Hepatocyte (in vitro differentiated cells): ENCODE data around the gene OR10H1.
"Not testable (repeated sequence)": the region's sequence is repeated elsewhere in the genome, so short reads cannot be mapped to it uniquely, and the experiment has no call there.

Source experiments
- CTCF ChIP-seq: fragments of 200-600 bp; sonication (generic); IDR thresholded peaks from 2 replicates; pipeline ENCODE4 v1.5.1; 2016; ENCODE audit warnings: antibody characterized with exemption, mild to moderate bottlenecking; ENCODE audit not compliant: poor library complexity
- EZH2 ChIP-seq: fragments of 200-600 bp; sonication (generic); IDR thresholded peaks from 2 replicates; pipeline ENCODE4 v1.6.1; 2016; ENCODE audit warnings: antibody characterized with exemption, mild to moderate bottlenecking, borderline replicate concordance
- EZH2phosphoT487 ChIP-seq: fragments of 200-600 bp; sonication (generic); IDR thresholded peaks from one replicate; pipeline ENCODE4 v1.6.1; 2018; ENCODE audit warnings: antibody characterized with exemption, mild to moderate bottlenecking, low read depth, moderate library complexity; ENCODE audit not compliant: unreplicated experiment, severe bottlenecking

- not testable (repeated sequence) for TF ChIP-seq CTCF, EZH2, EZH2phosphoT487
Measured at GRCh38 chr19:15843894-15844222, 28.4 kb upstream of the OR10H1 start.
